Activated T-cell treated with anti-CD3 and anti-CD28 coated beads, Interleukin-2, amount 50 U/mL, for 4 hours (primary cell): Measurements from ENCODE around the gene CDH4. TPM values are rescaled to one million over a fixed set of nuclear protein-coding genes. Genes with fewer than 3 reads are reported as not detected.

ENCODE experiments used
- ATAC-seq, 2 donors: fragments of 200-7000 bp; cut with Tn5 transposase; one replicate each; pipeline ENCODE4 v1.10.0; 2021
- DNase-seq: peaks from one replicate; pipeline ENCODE4 v3.0.0-alpha.2; 2020
- H3K27me3 Mint-ChIP-seq: one replicate; pipeline ENCODE4 v1.8.0; 2021; ENCODE audit warnings: low read depth, mixed read lengths
- H3K36me3 Mint-ChIP-seq: one replicate; pipeline ENCODE4 v1.8.0; 2022; ENCODE audit warnings: mixed read lengths; ENCODE audit not compliant: insufficient read depth
- H3K4me1 Mint-ChIP-seq: one replicate; pipeline ENCODE4 v1.8.0; 2021; ENCODE audit warnings: low read depth, mixed read lengths
- H3K4me3 Mint-ChIP-seq: one replicate; pipeline ENCODE4 v1.8.0; 2021; ENCODE audit warnings: mild to moderate bottlenecking, moderate library complexity, mixed read lengths
- H3K9me3 Mint-ChIP-seq: one replicate; pipeline ENCODE4 v1.8.0; 2021; ENCODE audit warnings: mixed read lengths
- total RNA-seq, 3 donors: library from RNA; stranded (reverse); gene quantifications; one replicate each; pipeline ENCODE4 v1.2.1, GENCODE V29; 2021

The CDH4 gene
- total RNA-seq, 3 donors from 2014 or later, result 0.10 TPM; not detected in 2

GRCh38 chr20:61808447-61808846 is 556.4 kb downstream of the CDH4 start:
- ATAC-seq (no peak), DNase-seq (no peak)
- Mint-ChIP-seq H3K4me1 (peaks cover under 1% of the 10 kb centered on the region), H3K27me3 (peaks cover 8% of the 10 kb centered on the region), H3K9me3 (no peaks in the 10 kb centered on the region), H3K4me3 (no peak overlapping the region), H3K36me3 (no peaks in the 10 kb centered on the region)

DNA sequence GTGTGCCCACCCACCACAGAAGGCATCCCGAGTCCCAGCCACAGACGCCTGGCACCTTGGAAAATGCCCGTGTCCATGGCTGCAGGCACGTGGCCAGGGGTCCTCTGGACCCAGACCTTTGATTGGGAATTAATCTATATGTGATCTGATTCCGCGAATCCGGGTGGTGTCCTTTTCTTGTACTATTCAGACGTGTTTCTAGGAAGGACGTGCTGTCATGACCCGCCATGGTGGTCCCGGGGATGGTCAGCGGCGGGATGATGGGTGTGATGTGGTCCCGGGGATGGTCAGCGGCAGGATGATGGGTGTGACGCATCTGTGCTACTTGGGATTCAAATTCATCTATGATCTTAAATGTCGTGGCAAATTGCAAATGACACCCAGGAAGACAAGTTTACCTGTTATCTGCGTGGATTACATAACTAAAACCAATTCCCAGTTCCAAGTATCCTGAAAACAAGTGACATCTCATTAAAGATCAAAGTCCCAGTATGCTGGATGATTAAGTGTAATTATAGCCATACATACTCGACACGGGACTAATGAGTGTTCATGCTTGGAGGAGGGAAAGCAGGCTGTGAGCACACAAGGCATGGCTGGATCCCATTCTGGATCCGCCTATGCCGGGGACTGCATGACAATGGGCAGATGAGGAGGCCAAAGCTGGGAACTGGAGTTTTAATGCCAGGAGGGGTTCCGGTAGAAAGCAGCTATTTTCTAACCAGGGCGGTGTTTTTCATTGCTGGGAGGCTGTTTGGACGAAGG is 557.1 kb downstream of the CDH4 start:
- Mint-ChIP-seq H3K27me3 (peaks cover 6% of the 10 kb centered on the region), H3K4me1 (no peaks in the 10 kb centered on the region), H3K4me3 (no peak overlapping the region), H3K36me3 (no peaks in the 10 kb centered on the region), H3K9me3 (no peaks in the 10 kb centered on the region)
- ATAC-seq (no peak), DNase-seq (no peak)

DNA sequence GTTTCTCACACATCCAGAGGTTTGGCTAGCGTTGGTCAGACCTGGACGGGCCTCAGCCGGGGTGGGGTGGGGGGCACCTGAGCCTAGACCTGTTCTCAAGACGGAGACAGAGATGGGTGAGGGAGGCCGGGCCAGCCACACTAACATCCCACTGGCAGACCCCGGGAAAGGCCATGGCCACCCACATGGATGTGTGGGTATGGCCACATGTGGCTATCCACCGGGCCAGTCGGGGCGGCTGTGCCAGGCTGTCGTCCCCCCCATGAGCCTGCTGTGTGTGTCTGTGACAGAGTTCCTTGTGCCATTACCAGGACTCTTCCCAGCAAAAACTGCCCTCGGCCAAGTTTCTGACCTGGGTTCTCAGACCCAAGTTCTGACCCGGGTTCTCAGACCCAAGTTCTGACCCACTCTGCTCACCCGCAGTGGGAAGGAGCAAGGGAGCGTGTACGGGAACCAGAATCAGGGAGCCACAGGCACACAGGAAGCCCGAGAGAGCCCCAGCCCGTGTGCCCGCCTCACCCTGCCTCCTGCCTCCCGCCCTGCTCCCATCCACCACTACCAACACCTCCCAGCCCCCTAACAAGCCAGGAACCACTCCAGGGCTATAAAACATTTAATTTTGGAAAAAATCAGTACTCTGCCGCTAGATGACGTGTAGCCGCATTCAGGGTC is 558.1 kb downstream of the CDH4 start:
- no peaks in the 10 kb centered on the region for H3K9me3 Mint-ChIP-seq
- H3K4me3 Mint-ChIP-seq, result no peak overlapping the region
- no peaks in the 10 kb centered on the region for H3K27me3 Mint-ChIP-seq
- H3K36me3 Mint-ChIP-seq, result no peaks in the 10 kb centered on the region
- H3K4me1 Mint-ChIP-seq, result no peaks in the 10 kb centered on the region
- DNase-seq (no peak), ATAC-seq (no peak)

- Mint-ChIP-seq H3K9me3 (no peaks in the 10 kb centered on the region), H3K36me3 (no peaks in the 10 kb centered on the region), H3K27me3 (no peaks in the 10 kb centered on the region), H3K4me3 (no peak overlapping the region), H3K4me1 (no peaks in the 10 kb centered on the region)
- DNase-seq, result no peak
- no peak for ATAC-seq
These were observed 558.7 kb downstream of the CDH4 start for GRCh38 chr20:61810738-61811135.

DNA sequence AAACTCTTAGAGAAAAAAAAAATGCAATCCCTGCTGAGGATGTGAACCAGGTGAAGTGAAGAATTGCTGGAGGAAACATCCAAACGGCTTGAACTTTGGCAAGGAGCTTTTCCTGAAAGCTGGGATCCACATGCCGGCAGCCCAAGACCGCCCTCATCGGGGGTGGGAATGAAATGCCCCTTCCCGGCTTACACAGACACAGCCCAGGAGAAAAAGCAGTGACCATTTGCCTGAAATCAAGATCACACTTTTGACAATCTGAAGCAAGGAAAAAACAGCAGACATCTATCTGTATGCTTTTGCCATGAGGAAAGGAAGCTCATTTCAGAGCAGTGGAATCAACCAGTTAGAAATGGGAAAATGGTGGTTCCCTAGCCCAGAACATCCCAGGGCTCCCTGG is 559.1 kb downstream of the CDH4 start:
- H3K27me3 Mint-ChIP-seq, result no peaks in the 10 kb centered on the region
- H3K4me1 Mint-ChIP-seq, result no peaks in the 10 kb centered on the region
- H3K36me3 Mint-ChIP-seq, result no peaks in the 10 kb centered on the region

GRCh38 chr20:61812121-61812844 is 560.2 kb downstream of the CDH4 start:
- DNase-seq (no peak), ATAC-seq (no peak)
- H3K4me3 Mint-ChIP-seq, result no peak overlapping the region

More for the DNA sequence above, 559.1 kb downstream of the CDH4 start:
- Mint-ChIP-seq H3K9me3 (no peaks in the 10 kb centered on the region), H3K4me3 (no peak overlapping the region)
- ATAC-seq (no peak), DNase-seq (no peak)

DNA sequence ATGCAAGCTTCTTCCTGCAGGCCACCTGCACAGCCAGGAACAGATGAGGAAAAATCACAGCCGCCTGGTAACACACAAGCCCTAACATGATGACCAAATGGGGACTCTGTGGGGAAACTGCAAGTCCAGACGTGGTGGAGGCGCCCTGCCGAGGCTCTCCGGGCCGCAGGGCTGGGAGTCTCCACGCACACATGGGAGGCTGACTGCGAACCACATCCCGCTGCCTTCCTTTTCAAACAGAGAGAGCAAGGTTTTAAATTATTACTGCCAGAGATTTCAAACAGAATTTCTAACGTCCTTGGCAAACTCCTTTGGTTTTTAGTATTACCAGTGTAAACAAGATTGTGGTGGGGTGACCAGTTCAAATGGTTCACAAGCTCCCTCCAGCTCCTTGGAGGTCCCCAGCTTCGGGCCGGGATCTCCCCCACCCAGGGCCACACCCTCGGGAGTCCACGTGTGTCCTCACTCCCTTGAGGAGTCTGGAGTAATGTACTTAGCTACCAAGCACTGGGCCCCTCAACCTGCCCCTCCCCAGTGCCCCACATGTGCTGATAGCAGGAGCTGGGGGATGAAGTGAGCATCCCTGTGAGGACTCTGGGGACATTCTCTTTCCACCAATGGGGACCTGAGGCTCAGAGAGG is 560.9 kb downstream of the CDH4 start:
- H3K27me3 Mint-ChIP-seq, result no peaks in the 10 kb centered on the region
- H3K4me3 Mint-ChIP-seq, result no peak overlapping the region
- H3K9me3 Mint-ChIP-seq, result no peaks in the 10 kb centered on the region
- ATAC-seq (no peak), DNase-seq (no peak)
- no peaks in the 10 kb centered on the region for H3K4me1 Mint-ChIP-seq
- H3K36me3 Mint-ChIP-seq, result no peaks in the 10 kb centered on the region

More at GRCh38 chr20:61812121-61812844, 560.2 kb downstream of the CDH4 start:
- H3K36me3 Mint-ChIP-seq, result no peaks in the 10 kb centered on the region
- H3K4me1 Mint-ChIP-seq, result no peaks in the 10 kb centered on the region
- H3K9me3 Mint-ChIP-seq, result no peaks in the 10 kb centered on the region
- H3K27me3 Mint-ChIP-seq, result no peaks in the 10 kb centered on the region

GRCh38 chr20:61813791-61814190 is 561.7 kb downstream of the CDH4 start:
- no peaks in the 10 kb centered on the region for H3K27me3 Mint-ChIP-seq
- no peaks in the 10 kb centered on the region for H3K4me1 Mint-ChIP-seq
- ATAC-seq, result no peak

GRCh38 chr20:61814244-61814643 is 562.2 kb downstream of the CDH4 start:
- ATAC-seq (no peak), DNase-seq (no peak)
- Mint-ChIP-seq H3K27me3 (no peaks in the 10 kb centered on the region), H3K36me3 (no peaks in the 10 kb centered on the region), H3K4me1 (no peaks in the 10 kb centered on the region), H3K9me3 (no peaks in the 10 kb centered on the region), H3K4me3 (no peak overlapping the region)

More at GRCh38 chr20:61813791-61814190, 561.7 kb downstream of the CDH4 start:
- H3K36me3 Mint-ChIP-seq, result no peaks in the 10 kb centered on the region
- no peak for DNase-seq
- H3K4me3 Mint-ChIP-seq, result no peak overlapping the region
- H3K9me3 Mint-ChIP-seq, result no peaks in the 10 kb centered on the region

DNA sequence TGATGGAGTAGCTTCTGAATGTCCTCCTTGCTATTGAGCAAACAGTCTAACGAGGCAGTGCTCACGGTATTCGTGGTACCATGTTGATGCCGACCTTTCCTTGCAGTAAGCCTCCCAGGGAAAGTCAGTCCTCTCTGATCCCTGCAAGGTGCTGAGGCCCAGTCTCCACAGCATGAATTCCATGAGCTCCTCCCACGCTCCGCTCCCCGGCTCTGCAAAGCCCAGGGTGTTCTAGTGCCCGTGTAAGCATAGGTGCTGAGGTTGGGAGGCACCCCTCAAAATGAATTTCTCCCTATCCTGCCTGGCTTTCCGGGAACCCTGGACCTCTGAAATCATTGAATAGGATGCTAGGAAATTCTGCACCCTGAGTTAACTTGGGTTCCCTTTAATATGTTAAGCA is 562.7 kb downstream of the CDH4 start:
- H3K36me3 Mint-ChIP-seq, result no peaks in the 10 kb centered on the region
- no peak overlapping the region for H3K4me3 Mint-ChIP-seq
- no peak for ATAC-seq
- no peaks in the 10 kb centered on the region for H3K27me3 Mint-ChIP-seq
- DNase-seq, result no peak
- H3K4me1 Mint-ChIP-seq, result no peaks in the 10 kb centered on the region
- H3K9me3 Mint-ChIP-seq, result no peaks in the 10 kb centered on the region

DNA sequence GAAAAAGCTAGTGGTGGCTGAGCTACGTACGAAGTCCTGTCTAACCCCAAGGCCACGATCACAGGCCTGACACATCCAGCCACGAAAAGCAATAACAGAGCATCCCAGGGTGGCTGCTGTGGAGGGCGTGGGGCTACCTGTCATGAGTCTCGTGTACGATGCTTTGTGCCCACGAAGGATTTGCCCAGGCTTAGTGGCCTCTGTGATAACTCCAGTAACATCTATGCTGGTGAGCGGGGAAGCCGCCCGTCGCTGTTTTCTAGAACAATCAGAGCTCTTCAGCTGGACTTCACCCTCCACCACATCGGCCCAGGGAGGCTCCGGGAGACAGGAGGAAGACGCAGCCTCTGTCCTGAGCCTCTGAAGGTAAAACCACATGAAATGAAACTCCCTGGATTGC is 563.1 kb downstream of the CDH4 start:
- H3K4me3 Mint-ChIP-seq, result no peak overlapping the region
- peaks cover 3% of the 10 kb centered on the region for H3K27me3 Mint-ChIP-seq
- no peaks in the 10 kb centered on the region for H3K4me1 Mint-ChIP-seq
- ATAC-seq (no peak), DNase-seq (no peak)
- no peaks in the 10 kb centered on the region for H3K9me3 Mint-ChIP-seq
- no peaks in the 10 kb centered on the region for H3K36me3 Mint-ChIP-seq

DNA sequence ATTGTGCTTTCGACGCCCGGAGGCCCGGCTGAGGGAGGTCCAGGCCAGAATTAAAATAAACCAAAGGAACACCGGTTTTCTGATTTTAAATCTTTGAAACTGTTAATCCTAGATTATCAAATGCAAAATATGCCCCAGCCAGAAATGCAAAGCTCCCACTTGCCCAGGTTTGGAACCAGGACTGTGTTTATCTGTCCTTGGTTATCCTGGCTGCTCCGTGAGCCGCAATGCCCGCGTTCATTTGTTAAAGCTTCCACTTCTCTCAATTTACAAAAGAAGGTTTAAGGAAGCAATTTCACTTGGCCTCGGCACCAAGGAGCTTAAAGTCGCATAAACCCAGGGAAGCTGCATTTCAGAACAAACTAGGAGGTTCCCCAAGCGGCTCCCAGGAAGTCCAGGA is 563.6 kb downstream of the CDH4 start:
- H3K9me3 Mint-ChIP-seq, result no peaks in the 10 kb centered on the region
- no peaks in the 10 kb centered on the region for H3K4me1 Mint-ChIP-seq
- H3K27me3 Mint-ChIP-seq, result peaks cover 3% of the 10 kb centered on the region
- no peaks in the 10 kb centered on the region for H3K36me3 Mint-ChIP-seq
- no peak overlapping the region for H3K4me3 Mint-ChIP-seq
- ATAC-seq (no peak), DNase-seq (no peak)

- H3K27me3 Mint-ChIP-seq, result peaks cover 3% of the 10 kb centered on the region
- H3K9me3 Mint-ChIP-seq, result no peaks in the 10 kb centered on the region
- DNase-seq, result no peak
- H3K36me3 Mint-ChIP-seq, result no peaks in the 10 kb centered on the region
- H3K4me3 Mint-ChIP-seq, result no peak overlapping the region
- H3K4me1 Mint-ChIP-seq, result no peaks in the 10 kb centered on the region
- ATAC-seq, result no peak
These were observed 564.8 kb downstream of the CDH4 start for GRCh38 chr20:61816606-61817460.

DNA sequence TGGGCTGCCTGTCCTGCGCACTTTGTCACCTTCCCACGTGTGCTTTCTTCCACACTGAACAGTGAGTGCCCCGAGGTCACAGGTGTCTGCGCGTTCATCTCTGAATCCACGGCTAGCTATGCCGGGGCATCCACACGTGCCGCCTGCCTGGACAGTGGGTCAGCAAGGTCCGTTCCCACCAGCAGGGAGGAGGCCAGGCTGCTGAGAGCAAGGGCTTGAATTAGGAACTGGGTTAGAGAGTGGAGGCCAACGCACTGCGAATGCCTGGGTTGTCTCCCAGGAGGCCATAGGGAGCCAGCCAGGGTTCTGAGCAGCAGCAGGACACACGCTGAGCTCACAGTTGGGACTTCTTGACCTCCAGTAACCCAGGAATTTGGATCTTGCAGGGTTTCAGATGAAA is 565.5 kb downstream of the CDH4 start:
- H3K36me3 Mint-ChIP-seq, result no peaks in the 10 kb centered on the region
- no peaks in the 10 kb centered on the region for H3K9me3 Mint-ChIP-seq

More for the DNA sequence above, 565.5 kb downstream of the CDH4 start:
- ATAC-seq, result no peak
- Mint-ChIP-seq H3K4me1 (no peaks in the 10 kb centered on the region), H3K4me3 (no peak overlapping the region), H3K27me3 (peaks cover 3% of the 10 kb centered on the region)
- DNase-seq, result no peak
